DND-41 (cell line): ENCODE results near the gene LIN7B.

Experiments used
- EZH2 ChIP-seq: IDR thresholded peaks from 3 replicates; pipeline ENCODE4 v1.6.1; 2012; ENCODE audit warnings: borderline replicate concordance, low read depth, mild to moderate bottlenecking, moderate library complexity, low read length, inconsistent platforms; ENCODE audit not compliant: severe bottlenecking
- TF ChIP-seq, protein P1 (sequence below): IDR thresholded peaks from 2 replicates; pipeline ENCODE4 v1.5.1; 2012; ENCODE audit warnings: borderline replicate concordance, low read length, moderate library complexity, mild to moderate bottlenecking; ENCODE audit not compliant: poor library complexity, severe bottlenecking; ENCODE audit errors: extremely low read depth

DNA sequence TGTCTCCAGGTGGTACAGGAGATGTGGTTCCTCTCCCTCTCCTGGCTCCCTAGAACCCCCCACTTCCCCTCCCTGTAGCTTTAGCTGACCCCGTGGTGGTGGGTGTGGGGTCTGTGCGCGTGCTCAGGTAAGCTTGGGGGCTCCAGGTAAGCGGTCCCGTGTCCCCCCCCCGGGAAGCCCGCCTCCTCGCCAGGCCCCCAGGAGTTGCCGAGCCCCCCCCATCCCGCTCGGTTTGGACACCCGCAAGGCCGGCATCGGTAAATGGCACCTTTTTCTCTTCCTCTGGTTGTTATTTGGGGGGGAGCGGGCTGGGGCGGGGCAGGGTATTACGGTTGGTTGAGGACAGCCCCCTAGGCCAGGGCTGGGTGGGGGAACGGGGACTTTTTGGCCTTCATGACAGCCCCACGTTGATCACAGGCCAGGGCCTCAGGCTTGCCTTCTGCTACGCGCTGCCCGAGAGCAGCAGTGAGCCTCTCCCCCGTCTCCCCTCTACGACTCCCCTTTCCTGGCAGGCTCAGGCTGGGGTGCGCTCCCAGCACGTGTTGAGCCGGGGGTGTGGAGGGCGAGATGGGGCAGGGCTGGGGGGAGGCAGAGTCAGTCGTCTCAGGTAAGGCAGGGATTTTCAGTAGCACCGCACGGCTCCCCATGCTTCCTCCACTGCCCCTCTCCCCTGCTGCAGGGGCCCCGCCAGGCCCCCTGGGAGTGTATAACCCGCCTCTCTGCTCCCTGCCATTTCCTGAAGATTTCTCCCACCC lies 10.7 kb upstream of the LIN7B start:
- TF ChIP-seq, protein P1, sequence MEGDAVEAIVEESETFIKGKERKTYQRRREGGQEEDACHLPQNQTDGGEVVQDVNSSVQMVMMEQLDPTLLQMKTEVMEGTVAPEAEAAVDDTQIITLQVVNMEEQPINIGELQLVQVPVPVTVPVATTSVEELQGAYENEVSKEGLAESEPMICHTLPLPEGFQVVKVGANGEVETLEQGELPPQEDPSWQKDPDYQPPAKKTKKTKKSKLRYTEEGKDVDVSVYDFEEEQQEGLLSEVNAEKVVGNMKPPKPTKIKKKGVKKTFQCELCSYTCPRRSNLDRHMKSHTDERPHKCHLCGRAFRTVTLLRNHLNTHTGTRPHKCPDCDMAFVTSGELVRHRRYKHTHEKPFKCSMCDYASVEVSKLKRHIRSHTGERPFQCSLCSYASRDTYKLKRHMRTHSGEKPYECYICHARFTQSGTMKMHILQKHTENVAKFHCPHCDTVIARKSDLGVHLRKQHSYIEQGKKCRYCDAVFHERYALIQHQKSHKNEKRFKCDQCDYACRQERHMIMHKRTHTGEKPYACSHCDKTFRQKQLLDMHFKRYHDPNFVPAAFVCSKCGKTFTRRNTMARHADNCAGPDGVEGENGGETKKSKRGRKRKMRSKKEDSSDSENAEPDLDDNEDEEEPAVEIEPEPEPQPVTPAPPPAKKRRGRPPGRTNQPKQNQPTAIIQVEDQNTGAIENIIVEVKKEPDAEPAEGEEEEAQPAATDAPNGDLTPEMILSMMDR = no peak
- TF ChIP-seq EZH2 = no peak
